Astrocyte (in vitro differentiated cells and primary cell): ENCODE data around the gene SEC24A. TPM values are rescaled to one million over a fixed set of nuclear protein-coding genes. Genes with fewer than 3 reads are reported as not detected.

ENCODE experiments used
- DNase-seq: peaks from one replicate; pipeline ENCODE4 v3.0.0-alpha.2; 2010; ENCODE audit warnings: low read depth
- FAIRE-seq: peaks from 2 replicates; lab custom pipeline; 2011; peaks lifted over from hg19 to GRCh38; lab: Jason Lieb, UNC
- H2AFZ ChIP-seq: 2 replicates; pipeline ENCODE4 v1.6.0; 2012; ENCODE audit warnings: low read depth, low read length, inconsistent platforms
- H3K27ac ChIP-seq: 2 replicates; pipeline ENCODE4 v1.5.1; 2011; ENCODE audit warnings: low read depth, low read length, inconsistent platforms
- H3K27me3 ChIP-seq: 2 replicates; pipeline ENCODE4 v1.6.0; 2011; ENCODE audit warnings: low read length, inconsistent platforms; ENCODE audit not compliant: insufficient read depth
- H3K36me3 ChIP-seq: 2 replicates; pipeline ENCODE4 v1.5.1; 2011; ENCODE audit warnings: low read length, inconsistent platforms; ENCODE audit not compliant: insufficient read depth
- H3K4me1 ChIP-seq: 2 replicates; pipeline ENCODE4 v1.5.1; 2011; ENCODE audit warnings: low read length, inconsistent platforms; ENCODE audit not compliant: insufficient read depth
- H3K4me2 ChIP-seq: 2 replicates; pipeline ENCODE4 v1.6.0; 2012; ENCODE audit warnings: low read length, inconsistent platforms
- H3K4me3 ChIP-seq: 2 replicates; pipeline ENCODE4 v1.5.1; 2011; ENCODE audit warnings: low read depth, mild to moderate bottlenecking, low read length, inconsistent platforms; ENCODE audit not compliant: insufficient read depth
- H3K79me2 ChIP-seq: 2 replicates; pipeline ENCODE4 v1.6.0; 2012; ENCODE audit warnings: mild to moderate bottlenecking, low read length, inconsistent platforms; ENCODE audit not compliant: insufficient read depth
- H3K9ac ChIP-seq: 2 replicates; pipeline ENCODE4 v1.6.0; 2012; ENCODE audit warnings: mild to moderate bottlenecking, low read length, inconsistent platforms
- H3K9me3 ChIP-seq: 2 replicates; pipeline ENCODE4 v1.5.1; 2012; ENCODE audit warnings: low read depth, mild to moderate bottlenecking, low read length, inconsistent platforms; ENCODE audit not compliant: insufficient read depth
- H4K20me1 ChIP-seq: 2 replicates; pipeline ENCODE4 v1.6.0; 2012; ENCODE audit warnings: low read length, inconsistent platforms; ENCODE audit not compliant: insufficient read depth
- H3K27ac Mint-ChIP-seq: one replicate; pipeline ENCODE4 v1.8.0; 2021; ENCODE audit warnings: mild to moderate bottlenecking, mixed read lengths; ENCODE audit not compliant: unreplicated experiment
- H3K27me3 Mint-ChIP-seq: one replicate; pipeline ENCODE4 v1.8.0; 2021; ENCODE audit warnings: low read depth, mixed read lengths; ENCODE audit not compliant: unreplicated experiment
- H3K36me3 Mint-ChIP-seq: one replicate; pipeline ENCODE4 v1.8.0; 2021; ENCODE audit warnings: low read depth, mixed read lengths; ENCODE audit not compliant: unreplicated experiment
- H3K4me1 Mint-ChIP-seq: one replicate; pipeline ENCODE4 v1.8.0; 2021; ENCODE audit warnings: low read depth, mixed read lengths; ENCODE audit not compliant: unreplicated experiment
- H3K4me3 Mint-ChIP-seq: one replicate; pipeline ENCODE4 v1.8.0; 2021; ENCODE audit warnings: mild to moderate bottlenecking, moderate library complexity, mixed read lengths; ENCODE audit not compliant: unreplicated experiment
- H3K9me3 Mint-ChIP-seq: one replicate; pipeline ENCODE4 v1.8.0; 2021; ENCODE audit warnings: mild to moderate bottlenecking, mixed read lengths; ENCODE audit not compliant: unreplicated experiment
- CTCF ChIP-seq: IDR thresholded peaks from 2 replicates; pipeline ENCODE4 v1.5.1; 2011; ENCODE audit warnings: low read depth, mild to moderate bottlenecking, inconsistent platforms, low read length, moderate library complexity; ENCODE audit not compliant: insufficient read depth
- EZH2 ChIP-seq: IDR thresholded peaks from 2 replicates; pipeline ENCODE4 v1.6.1; 2012; ENCODE audit warnings: mild to moderate bottlenecking, low read length, inconsistent platforms; ENCODE audit not compliant: insufficient read depth
- total RNA-seq: library from RNA; stranded (reverse); gene quantifications from 2 replicates; pipeline ENCODE4 v1.2.1, GENCODE V29; 2021

Gene SEC24A
- total RNA-seq, 1 donor from 2014 or later, result 51.9 TPM

GRCh38 chr5:134603059-134603458, 45.5 kb upstream of the SEC24A start:
- Histone ChIP-seq H4K20me1 (no peaks in the 10 kb centered on the region), H3K4me2 (no peak overlapping the region), H3K27me3 (no peaks in the 10 kb centered on the region), H3K4me3 (no peak overlapping the region), H3K36me3 (peaks cover 33% of the 10 kb centered on the region), H3K9me3 (no peaks in the 10 kb centered on the region), H3K9ac (no peak overlapping the region), H3K79me2 (no peaks in the 10 kb centered on the region), H3K27ac (peak overlapping the region; percentile 31), H3K4me1 (peaks cover 7% of the 10 kb centered on the region), H2AFZ (no peak overlapping the region)
- H3K27me3 Mint-ChIP-seq, result no peaks in the 10 kb centered on the region
- no peak overlapping the region for H3K4me3 Mint-ChIP-seq
- no peaks in the 10 kb centered on the region for H3K9me3 Mint-ChIP-seq
- DNase-seq (peak; percentile 67), FAIRE-seq (peak; percentile 23)
- peaks cover 10% of the 10 kb centered on the region for H3K4me1 Mint-ChIP-seq
- H3K27ac Mint-ChIP-seq, result no peak overlapping the region
- TF ChIP-seq CTCF (no peak), EZH2 (no peak)
- H3K36me3 Mint-ChIP-seq, result peaks cover 1% of the 10 kb centered on the region

GRCh38 chr5:134604908-134605307, 43.7 kb upstream of the SEC24A start:
- no peaks in the 10 kb centered on the region for H3K79me2 ChIP-seq
- Mint-ChIP-seq H3K36me3 (peaks cover 6% of the 10 kb centered on the region), H3K4me1 (peaks cover 12% of the 10 kb centered on the region), H3K9me3 (no peaks in the 10 kb centered on the region), H3K27ac (no peak overlapping the region), H3K27me3 (no peaks in the 10 kb centered on the region), H3K4me3 (no peak overlapping the region)
- no peaks in the 10 kb centered on the region for H3K27me3 ChIP-seq
- H3K9ac ChIP-seq, result no peak overlapping the region
- peaks cover 49% of the 10 kb centered on the region for H3K36me3 ChIP-seq
- H2AFZ ChIP-seq, result no peak overlapping the region
- TF ChIP-seq CTCF (no peak), EZH2 (no peak)
- H3K27ac ChIP-seq, result no peak overlapping the region
- DNase-seq (no peak), FAIRE-seq (no peak)
- no peaks in the 10 kb centered on the region for H4K20me1 ChIP-seq
- H3K4me3 ChIP-seq, result no peak overlapping the region
- peaks cover 7% of the 10 kb centered on the region for H3K4me1 ChIP-seq
- H3K4me2 ChIP-seq, result no peak overlapping the region
- H3K9me3 ChIP-seq, result no peaks in the 10 kb centered on the region

GRCh38 chr5:134606726-134607125, 41.9 kb upstream of the SEC24A start:
- Histone ChIP-seq H3K36me3 (peaks cover 59% of the 10 kb centered on the region), H3K4me1 (peaks cover 7% of the 10 kb centered on the region), H3K4me3 (no peak overlapping the region), H2AFZ (no peak overlapping the region), H3K9me3 (no peaks in the 10 kb centered on the region), H3K9ac (no peak overlapping the region), H3K4me2 (no peak overlapping the region), H3K27me3 (no peaks in the 10 kb centered on the region), H4K20me1 (no peaks in the 10 kb centered on the region), H3K79me2 (no peaks in the 10 kb centered on the region), H3K27ac (no peak overlapping the region)
- no peak overlapping the region for H3K4me3 Mint-ChIP-seq
- H3K27me3 Mint-ChIP-seq, result no peaks in the 10 kb centered on the region
- DNase-seq (no peak), FAIRE-seq (no peak)
- H3K9me3 Mint-ChIP-seq, result no peaks in the 10 kb centered on the region
- H3K4me1 Mint-ChIP-seq, result peaks cover 7% of the 10 kb centered on the region
- no peak overlapping the region for H3K27ac Mint-ChIP-seq
- H3K36me3 Mint-ChIP-seq, result peaks cover 13% of the 10 kb centered on the region
- TF ChIP-seq CTCF (no peak), EZH2 (no peak)
